Gastrocnemius medialis (tissue), 4 donors: ENCODE measurements around the gene DZIP3. TPM values are rescaled to one million over a fixed set of nuclear protein-coding genes. Genes with fewer than 3 reads are reported as not detected.
"Not testable (repeated sequence)": the region's sequence is repeated elsewhere in the genome, so short reads cannot be mapped to it uniquely, and the experiment has no call there.

Experiments
- ATAC-seq, 2 donors: fragments of 150-250 bp; one replicate each; pipeline ENCODE4 v1.9.1; 2016
- DNase-seq, 2 donors: peaks; one replicate each; pipeline ENCODE4 v3.0.0-alpha.2; 2019
- H3K27ac ChIP-seq, 4 donors: fragments of 200-600 bp; sonication (generic); 1 replicate in 1 of 4; 2 replicates in 3 of 4; pipeline ENCODE4 v1.5.1; 2016 to 2018; ENCODE audit warnings: mild to moderate bottlenecking in 2 of 4, moderate library complexity in 1 of 4
- H3K27me3 ChIP-seq, 3 donors: fragments of 200-600 bp; sonication (generic) in 2 of 3; 1 replicate in 1 of 3; 2 replicates in 2 of 3; pipeline versions ENCODE4 v1.5.1 to v1.6.0; 2016 to 2019; ENCODE audit warnings: mild to moderate bottlenecking in 1 of 3, moderate library complexity in 1 of 3
- H3K36me3 ChIP-seq, 2 donors: fragments of 200-600 bp; sonication (generic) in 1 of 2; one replicate each; pipeline ENCODE4 v1.5.1; 2017 to 2018
- H3K4me1 ChIP-seq, 2 donors: fragments of 200-600 bp; sonication (generic) in 1 of 2; one replicate each; pipeline ENCODE4 v1.5.1; 2016 to 2017; ENCODE audit warnings: mild to moderate bottlenecking in 2 of 2
- H3K4me3 ChIP-seq, 4 donors: fragments of 200-600 bp; sonication (generic) in 3 of 4; 1 replicate in 1 of 4; 2 replicates in 3 of 4; pipeline ENCODE4 v1.5.1; 2016 to 2019; ENCODE audit warnings: mild to moderate bottlenecking in 2 of 4
- H3K9me3 ChIP-seq, 3 donors: fragments of 200-600 bp; sonication (generic) in 2 of 3; 1 replicate in 1 of 3; 2 replicates in 2 of 3; pipeline ENCODE4 v1.5.1; 2016 to 2019
- POLR2A ChIP-seq, 2 donors: fragments of 450-650 bp; IDR thresholded peaks; one replicate each; pipeline ENCODE4 v1.6.1; 2017; ENCODE audit warnings: antibody characterized with exemption in 2 of 2, mild to moderate bottlenecking in 2 of 2, moderate library complexity in 2 of 2
- in situ Hi-C, 4 donors: fragments of 200-750 bp; cut with MboI; loops; one replicate each; pipeline versions ENCODE4 v1.15.0 to v1.8.0; 2017; ENCODE audit warnings: low sequenced_read_pairs in 4 of 4
- intact Hi-C: fragments of 100-400 bp; cut with DNase I; formaldehyde crosslinking; loops from one replicate; pipeline ENCODE4 v1.15.1; 2023; ENCODE audit warnings: low total_unique reads
- total RNA-seq, 4 donors: library from RNA; depleted of rRNA; stranded (reverse); fragments of >200 nt; gene quantifications; one replicate each; pipeline versions ENCODE4 v1.1.0 to v1.2.3, GENCODE V29; 2016
- TF ChIP-seq, protein P1 (sequence below), 5 experiments: fragments of 450-650 bp in 3 of 5; fragments of 200-600 bp in 2 of 5; sonication (generic) in 2 of 5; IDR thresholded peaks in 4 of 5; conservative IDR thresholded peaks in 1 of 5; 1 replicate in 4 of 5; 2 replicates in 1 of 5; pipeline ENCODE4 v1.5.1; 2016 to 2019; ENCODE audit warnings: antibody characterized with exemption in 5 of 5, mild to moderate bottlenecking in 3 of 5, moderate library complexity in 3 of 5

DZIP3 gene
- total RNA-seq, 4 donors from 2014 or later: 3.4 to 7.8 (median 5.7) TPM

DNA sequence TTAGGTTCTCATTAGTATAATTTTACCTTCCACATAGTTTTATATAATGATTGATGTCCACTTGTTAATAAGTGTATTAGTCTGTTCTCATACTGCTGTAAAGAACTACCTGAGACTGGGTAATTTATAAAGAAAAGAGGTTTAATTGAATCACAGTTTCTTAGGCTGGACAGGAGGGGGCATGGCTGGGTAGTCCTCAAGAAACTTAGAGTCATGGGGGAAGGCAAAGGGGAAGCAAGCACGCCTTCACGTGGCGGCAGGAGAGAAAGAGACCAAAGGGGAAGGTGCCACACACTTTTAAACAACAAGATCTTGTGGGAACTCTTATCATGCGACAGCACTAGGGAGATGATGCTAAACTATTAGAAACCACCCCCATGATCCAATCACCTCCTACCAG, 19.2 kb downstream of the DZIP3 start:
- DNase-seq: no peak
- H3K9me3 ChIP-seq: no peaks in the 10 kb centered on the region
- ATAC-seq: no peak
- H3K36me3 ChIP-seq: peaks cover 0 to 12% of the 10 kb centered on the region in 2 donors
- intact Hi-C loops (no loop called here), in situ Hi-C loops (no loop called here)
- H3K4me3 ChIP-seq: no peak overlapping the region
- H3K27me3 ChIP-seq: no peaks in the 10 kb centered on the region
- no peaks in the 10 kb centered on the region for H3K4me1 ChIP-seq
- TF ChIP-seq POLR2A (IDR thresholded peaks at IDR 0.05): no peak
- TF ChIP-seq, protein P1, sequence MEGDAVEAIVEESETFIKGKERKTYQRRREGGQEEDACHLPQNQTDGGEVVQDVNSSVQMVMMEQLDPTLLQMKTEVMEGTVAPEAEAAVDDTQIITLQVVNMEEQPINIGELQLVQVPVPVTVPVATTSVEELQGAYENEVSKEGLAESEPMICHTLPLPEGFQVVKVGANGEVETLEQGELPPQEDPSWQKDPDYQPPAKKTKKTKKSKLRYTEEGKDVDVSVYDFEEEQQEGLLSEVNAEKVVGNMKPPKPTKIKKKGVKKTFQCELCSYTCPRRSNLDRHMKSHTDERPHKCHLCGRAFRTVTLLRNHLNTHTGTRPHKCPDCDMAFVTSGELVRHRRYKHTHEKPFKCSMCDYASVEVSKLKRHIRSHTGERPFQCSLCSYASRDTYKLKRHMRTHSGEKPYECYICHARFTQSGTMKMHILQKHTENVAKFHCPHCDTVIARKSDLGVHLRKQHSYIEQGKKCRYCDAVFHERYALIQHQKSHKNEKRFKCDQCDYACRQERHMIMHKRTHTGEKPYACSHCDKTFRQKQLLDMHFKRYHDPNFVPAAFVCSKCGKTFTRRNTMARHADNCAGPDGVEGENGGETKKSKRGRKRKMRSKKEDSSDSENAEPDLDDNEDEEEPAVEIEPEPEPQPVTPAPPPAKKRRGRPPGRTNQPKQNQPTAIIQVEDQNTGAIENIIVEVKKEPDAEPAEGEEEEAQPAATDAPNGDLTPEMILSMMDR (IDR thresholded peaks at IDR 0.05 in 4 of 5, conservative IDR thresholded peaks at IDR 0.05 in 1 of 5): no peak
- no peak overlapping the region for H3K27ac ChIP-seq

DNA sequence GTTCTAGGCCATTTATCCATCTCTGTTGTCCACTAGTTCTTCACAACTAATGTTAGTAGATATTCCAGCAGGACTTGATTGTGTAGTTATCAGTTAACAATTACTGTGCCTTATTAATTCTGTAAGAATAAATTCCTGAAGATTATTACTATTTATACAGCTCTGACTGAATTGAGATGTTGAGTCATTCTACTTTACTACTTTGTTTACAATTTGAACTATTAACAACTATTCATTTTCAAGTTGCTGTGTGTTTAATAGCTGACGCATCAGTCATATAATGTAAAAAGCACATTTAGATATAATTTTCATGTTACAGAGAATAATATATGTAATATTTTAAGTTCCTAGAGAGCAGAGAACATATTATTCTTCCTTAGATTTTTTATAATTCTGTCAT, 21.1 kb downstream of the DZIP3 start:
- intact Hi-C loops: no loop called here
- in situ Hi-C loops: no loop called here
- H3K36me3 ChIP-seq: peaks cover 0 to 12% of the 10 kb centered on the region in 2 donors

DNA sequence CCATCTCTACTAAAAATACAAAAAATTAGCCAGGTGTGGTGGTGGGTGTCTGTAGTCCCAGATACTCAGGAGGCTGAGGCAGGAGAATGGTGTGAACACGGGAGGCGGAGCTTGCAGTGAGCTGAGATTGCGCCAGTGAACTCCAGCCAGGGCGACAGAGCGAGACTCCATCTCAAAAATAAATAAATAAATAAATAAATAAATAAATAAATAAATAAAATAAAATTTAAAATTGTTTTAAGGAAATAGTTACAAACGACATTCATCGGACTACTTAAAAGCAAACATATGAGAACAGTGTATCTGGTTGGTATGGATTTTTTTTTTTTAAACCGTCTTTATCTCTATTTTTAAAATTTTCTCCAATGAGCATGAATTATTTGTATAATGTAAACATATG, 26.6 kb downstream of the DZIP3 start:
- DNase-seq, H3K27me3 ChIP-seq, ATAC-seq, H3K4me3 ChIP-seq, in situ Hi-C loops, intact Hi-C loops, H3K27ac ChIP-seq, H3K36me3 ChIP-seq, H3K9me3 ChIP-seq, H3K4me1 ChIP-seq: not testable (repeated sequence)

More for the DNA sequence above, 21.1 kb downstream of the DZIP3 start:
- H3K27me3 ChIP-seq: no peaks in the 10 kb centered on the region
- DNase-seq: no peak
- no peak overlapping the region for H3K27ac ChIP-seq
- ATAC-seq: no peak
- H3K9me3 ChIP-seq: no peaks in the 10 kb centered on the region
- no peak overlapping the region for H3K4me3 ChIP-seq
- no peak for TF ChIP-seq POLR2A (IDR thresholded peaks at IDR 0.05)
- TF ChIP-seq, protein P1 (IDR thresholded peaks at IDR 0.05 in 4 of 5, conservative IDR thresholded peaks at IDR 0.05 in 1 of 5): no peak
- H3K4me1 ChIP-seq: no peaks in the 10 kb centered on the region

DNA sequence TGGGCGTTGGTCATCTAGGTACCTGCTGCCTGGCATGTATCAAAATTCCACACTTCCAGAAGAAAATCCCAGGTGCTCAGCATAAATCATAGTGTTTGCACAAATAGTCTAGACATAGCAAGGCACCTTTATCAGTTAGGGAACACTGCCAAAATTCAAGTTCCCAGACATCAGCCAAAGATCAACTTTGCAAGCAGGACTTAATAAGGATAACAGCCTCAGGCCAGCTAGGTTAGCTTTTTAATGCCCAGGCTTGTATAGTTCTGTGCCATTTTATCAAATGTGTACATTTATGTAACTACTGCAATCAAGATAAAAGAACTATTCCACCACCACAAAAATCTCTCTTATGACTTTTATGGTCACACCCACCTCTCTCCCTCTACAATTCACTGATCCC, 30.7 kb downstream of the DZIP3 start:
- Histone ChIP-seq H3K4me3 (no peak overlapping the region), H3K4me1 (no peaks in the 10 kb centered on the region), H3K27me3 (no peaks in the 10 kb centered on the region), H3K27ac (no peak overlapping the region), H3K9me3 (no peaks in the 10 kb centered on the region), H3K36me3 (peaks cover 0 to 6% of the 10 kb centered on the region in 2 donors)
- TF ChIP-seq, protein P1 (IDR thresholded peaks at IDR 0.05 in 4 of 5, conservative IDR thresholded peaks at IDR 0.05 in 1 of 5): no peak
- TF ChIP-seq POLR2A (IDR thresholded peaks at IDR 0.05): no peak
- intact Hi-C loops (no loop called here), in situ Hi-C loops (no loop called here)
- DNase-seq (no peak), ATAC-seq (no peak)

DNA sequence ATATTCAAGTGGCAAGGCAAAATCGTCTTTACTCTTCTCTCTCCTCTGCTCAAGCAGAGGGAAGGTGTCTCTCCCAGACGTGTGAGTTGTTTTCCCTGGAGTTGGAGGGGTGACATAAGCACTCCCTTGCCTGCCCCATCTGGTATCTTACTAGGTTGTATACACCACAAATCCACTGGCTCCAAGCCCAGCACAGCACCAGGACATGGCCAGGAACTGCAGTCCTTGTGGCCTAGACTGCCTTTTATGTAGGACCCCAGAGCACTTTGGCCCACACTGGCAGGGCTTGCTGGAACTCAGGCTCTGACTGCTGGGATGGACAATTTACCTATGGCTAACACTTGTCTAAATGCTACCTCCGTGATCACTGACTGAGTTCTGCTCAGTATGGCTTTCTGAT, 34.0 kb downstream of the DZIP3 start:
- no peak for TF ChIP-seq POLR2A (IDR thresholded peaks at IDR 0.05)
- TF ChIP-seq, protein P1 (IDR thresholded peaks at IDR 0.05 in 4 of 5, conservative IDR thresholded peaks at IDR 0.05 in 1 of 5): no peak
- Histone ChIP-seq H3K27me3 (no peaks in the 10 kb centered on the region), H3K9me3 (no peaks in the 10 kb centered on the region), H3K4me3 (no peak overlapping the region), H3K27ac (no peak overlapping the region), H3K36me3 (peaks cover 0 to 13% of the 10 kb centered on the region in 2 donors), H3K4me1 (no peaks in the 10 kb centered on the region)
- ATAC-seq (no peak), DNase-seq (no peak)
- intact Hi-C loops: no loop called here
- in situ Hi-C loops: no loop called here
